CD4-positive, alpha-beta T cell (primary cell): ENCODE data around the gene THPO. TPM values are rescaled to one million over a fixed set of nuclear protein-coding genes. Genes with fewer than 3 reads are reported as not detected.

Experiments
- ATAC-seq: fragments of 200-7000 bp; cut with Tn5 transposase; one replicate; pipeline ENCODE4 v1.10.0; 2022; ENCODE audit warnings: mild to moderate bottlenecking; ENCODE audit not compliant: poor library complexity
- CTCF ChIA-PET: fragments of 350-600 bp; sonication (Branson Sonifier 250); formaldehyde crosslinking; loops from one replicate; lab custom pipeline; 2021; ENCODE audit warnings: antibody characterized with exemption, inconsistent platforms; lab: Charles Lee
- POLR2A ChIA-PET: fragments of 350-600 bp; sonication (Branson Sonifier 250); formaldehyde crosslinking; loops from one replicate; lab custom pipeline; 2021; ENCODE audit warnings: antibody characterized with exemption, inconsistent platforms; lab: Charles Lee
- DNase-seq, 14 experiments: peaks; one replicate each; pipeline ENCODE4 v3.0.0-alpha.2; 2013 to 2020; ENCODE audit warnings: mixed read lengths in 2 of 14
- H3K27ac ChIP-seq, 2 donors: one replicate each; pipeline versions ENCODE4 v1.5.1 to v1.7.0; 2013; ENCODE audit warnings: low read length in 2 of 2, low read depth in 1 of 2, mild to moderate bottlenecking in 1 of 2
- H3K27me3 ChIP-seq, 2 experiments: 1 replicate in 1 of 2; 2 replicates in 1 of 2; pipeline versions ENCODE4 v1.6.1 to v1.7.0; 2013; ENCODE audit warnings: low read length in 2 of 2, control low read depth in 1 of 2, mild to moderate bottlenecking in 1 of 2, moderate library complexity in 1 of 2; ENCODE audit not compliant: insufficient read depth in 2 of 2, control insufficient read depth in 1 of 2
- H3K36me3 ChIP-seq: one replicate; pipeline ENCODE4 v1.6.1; 2013; ENCODE audit warnings: low read length, control low read depth; ENCODE audit not compliant: insufficient read depth
- H3K4me1 ChIP-seq: one replicate; pipeline ENCODE4 v1.6.1; 2013; ENCODE audit warnings: low read length, control low read depth; ENCODE audit not compliant: insufficient read depth
- H3K4me3 ChIP-seq: one replicate; pipeline ENCODE4 v1.5.1; 2013; ENCODE audit warnings: mild to moderate bottlenecking, low read length, moderate library complexity
- H3K9me3 ChIP-seq, 2 experiments: 1 replicate in 1 of 2; 2 replicates in 1 of 2; pipeline versions ENCODE4 v1.6.1 to v1.7.0; 2013; ENCODE audit warnings: low read length in 2 of 2, mild to moderate bottlenecking in 2 of 2, control low read depth in 1 of 2, moderate library complexity in 1 of 2; ENCODE audit not compliant: control insufficient read depth in 1 of 2, insufficient read depth in 1 of 2
- H3K27ac Mint-ChIP-seq: one replicate; pipeline ENCODE4 v1.8.0; 2020; ENCODE audit warnings: mixed read lengths
- H3K27me3 Mint-ChIP-seq: one replicate; pipeline ENCODE4 v1.8.0; 2021; ENCODE audit warnings: mixed read lengths
- H3K36me3 Mint-ChIP-seq: one replicate; pipeline ENCODE4 v1.8.0; 2021; ENCODE audit warnings: low read depth, mixed read lengths
- H3K4me1 Mint-ChIP-seq: one replicate; pipeline ENCODE4 v1.8.0; 2021; ENCODE audit warnings: low read depth, mixed read lengths
- H3K4me3 Mint-ChIP-seq: one replicate; pipeline ENCODE4 v1.8.0; 2020; ENCODE audit warnings: mild to moderate bottlenecking, mixed read lengths
- H3K9me3 Mint-ChIP-seq: one replicate; pipeline ENCODE4 v1.8.0; 2020; ENCODE audit warnings: mixed read lengths
- CTCF ChIP-seq: fragments of 200-600 bp; IDR thresholded peaks from one replicate; pipeline ENCODE4 v1.8.0; 2022; ENCODE audit warnings: antibody characterized with exemption, mild to moderate bottlenecking
- intact Hi-C, 2 experiments: fragments of 100-400 bp; cut with DNase I in 1 of 2; cut with micrococcal nuclease in 1 of 2; formaldehyde crosslinking; loops; one replicate each; pipeline versions ENCODE4 v1.15.1 to v1.9.0; 2023 to 2025; cut with DNase I, micrococcal nuclease
- total RNA-seq, 174 experiments: library from RNA in 2 of 174; stranded (reverse) in 2 of 174; gene quantifications; one replicate each; pipeline ENCODE4 v1.2.3 and lab custom pipeline; 2021 to 2026

The THPO gene
- total RNA-seq, 2 experiments from 2014 or later: not detected

- Histone ChIP-seq H3K27me3 (no peaks in the 10 kb centered on the region), H3K4me3 (no peak overlapping the region), H3K9me3 (no peaks in the 10 kb centered on the region), H3K36me3 (no peaks in the 10 kb centered on the region), H3K4me1 (peaks cover 8% of the 10 kb centered on the region), H3K27ac (no peak overlapping the region)
- peak in 1 of 14 experiments; percentile 20 for DNase-seq
- no peak for TF ChIP-seq CTCF
- POLR2A ChIA-PET: no interaction called here
- Mint-ChIP-seq H3K27ac (no peak overlapping the region), H3K36me3 (no peaks in the 10 kb centered on the region), H3K4me3 (no peak overlapping the region), H3K4me1 (no peaks in the 10 kb centered on the region), H3K27me3 (no peaks in the 10 kb centered on the region), H3K9me3 (no peaks in the 10 kb centered on the region)
- CTCF ChIA-PET: interaction anchor here (2.8 kb wide), 1 partner anchor 161 kb away, joined by 8 read pairs; no protein-coding TSS in a partner anchor
- intact Hi-C loops: loop anchor here in 1 of 2 experiments (5.0 kb wide), 1 partner anchor 189 kb away; no protein-coding TSS in a partner anchor
- no peak for ATAC-seq
These were observed 25.0 kb downstream of the THPO start for GRCh38 chr3:184352897-184353545.

DNA sequence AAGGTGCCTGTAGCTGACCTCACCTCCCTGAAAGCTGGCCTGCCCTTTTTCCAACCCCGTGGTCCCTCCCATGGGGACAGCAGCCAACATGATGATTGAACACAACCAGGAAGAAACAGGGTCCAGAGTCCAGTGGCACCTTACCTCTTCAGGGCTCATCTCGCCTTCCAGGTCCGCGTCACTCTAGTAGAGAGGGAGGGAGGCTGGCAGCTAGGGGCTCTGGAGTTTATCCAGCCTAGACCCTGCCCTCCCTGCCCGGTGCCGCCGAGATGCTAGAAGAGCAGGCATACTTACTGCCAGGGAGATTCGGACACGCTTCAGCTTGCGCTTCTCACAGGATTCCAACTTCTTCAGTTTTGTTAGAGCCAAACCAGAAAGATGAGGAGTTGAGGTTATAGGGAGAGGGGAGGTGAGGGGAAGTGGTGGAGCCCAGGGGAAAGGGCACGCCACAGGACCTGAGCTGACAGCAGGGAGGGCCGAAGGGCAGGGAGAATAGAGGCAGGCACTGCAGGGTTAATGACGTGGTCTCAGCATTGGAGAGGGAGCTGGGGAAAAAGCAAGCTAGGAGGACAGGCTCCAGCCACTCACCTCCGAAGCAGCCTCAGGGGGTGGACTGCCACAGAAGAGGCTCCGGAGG lies 25.7 kb downstream of the THPO start:
- no peak overlapping the region for H3K4me3 ChIP-seq
- no peak overlapping the region for H3K27ac ChIP-seq
- intact Hi-C loops: loop anchor here in 1 of 2 experiments (5.0 kb wide), 1 partner anchor 190 kb away; no protein-coding TSS in a partner anchor
- Mint-ChIP-seq H3K4me1 (no peaks in the 10 kb centered on the region), H3K9me3 (no peaks in the 10 kb centered on the region), H3K27me3 (no peaks in the 10 kb centered on the region), H3K27ac (no peak overlapping the region), H3K36me3 (no peaks in the 10 kb centered on the region), H3K4me3 (no peak overlapping the region)
- H3K27me3 ChIP-seq: no peaks in the 10 kb centered on the region
- DNase-seq (peak in 1 of 14 experiments; percentile 7), ATAC-seq (no peak)
- no peaks in the 10 kb centered on the region for H3K9me3 ChIP-seq
- ChIA-PET CTCF (interaction anchor here (1.6 kb wide), 1 partner anchor 161 kb away, joined by 3 read pairs; no protein-coding TSS in a partner anchor), POLR2A (no interaction called here)
- peaks cover 8% of the 10 kb centered on the region for H3K4me1 ChIP-seq
- no peak for TF ChIP-seq CTCF
- H3K36me3 ChIP-seq: no peaks in the 10 kb centered on the region

DNA sequence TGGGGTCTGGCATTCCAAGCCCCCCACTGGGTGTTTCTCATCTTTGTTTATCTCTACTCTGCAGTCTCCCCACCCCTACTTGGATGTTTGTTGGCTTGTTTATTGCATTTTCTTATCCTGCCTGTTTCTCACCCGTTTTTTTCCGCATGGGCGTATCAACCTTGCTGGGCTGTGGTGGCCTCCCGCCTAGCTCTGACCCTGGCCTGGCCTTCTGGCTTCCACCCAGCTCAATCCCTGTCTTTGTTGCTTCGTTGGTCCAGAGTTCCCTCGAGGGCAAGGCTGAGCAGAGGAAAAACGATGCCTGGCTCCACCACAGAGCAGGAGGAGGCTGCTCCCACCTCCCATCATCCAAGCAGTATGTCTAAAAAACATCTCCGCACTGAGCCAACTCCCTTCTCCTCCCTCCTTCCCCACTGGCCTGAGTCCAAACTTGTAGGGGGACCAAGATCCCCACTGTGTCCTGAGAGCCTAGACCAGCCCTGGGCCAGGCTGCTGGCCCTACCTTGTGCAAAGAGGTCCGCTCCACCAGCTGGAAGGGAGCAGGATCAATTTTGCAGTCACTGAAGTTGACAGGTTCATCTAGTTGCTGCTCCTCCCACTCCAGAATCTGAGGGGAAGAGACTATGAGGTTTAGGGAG lies 26.4 kb downstream of the THPO start:
- no peak for TF ChIP-seq CTCF
- H3K9me3 ChIP-seq: no peaks in the 10 kb centered on the region
- no peak overlapping the region for H3K4me3 ChIP-seq
- ChIA-PET POLR2A (no interaction called here), CTCF (interaction anchor here (1.6 kb wide), 1 partner anchor 162 kb away, joined by 3 read pairs; no protein-coding TSS in a partner anchor)
- no peak for DNase-seq
- Mint-ChIP-seq H3K4me1 (no peaks in the 10 kb centered on the region), H3K9me3 (no peaks in the 10 kb centered on the region), H3K27me3 (no peaks in the 10 kb centered on the region), H3K27ac (no peak overlapping the region), H3K36me3 (no peaks in the 10 kb centered on the region), H3K4me3 (no peak overlapping the region)
- H3K4me1 ChIP-seq: peaks cover 8% of the 10 kb centered on the region
- intact Hi-C loops: loop anchor here in 1 of 2 experiments (5.0 kb wide), 1 partner anchor 191 kb away; no protein-coding TSS in a partner anchor
- no peak overlapping the region for H3K27ac ChIP-seq
- no peaks in the 10 kb centered on the region for H3K36me3 ChIP-seq
- ATAC-seq: no peak
- H3K27me3 ChIP-seq: no peaks in the 10 kb centered on the region
